ENCODE results near the gene CD48. TPM values are rescaled to one million over a fixed set of nuclear protein-coding genes. Genes with fewer than 3 reads are reported as not detected.

Gene CD48
- polyA plus RNA-seq, 3 donors, result 356 to 688 (median 363) TPM

GRCh38 chr1:160659566-160659965 is 52.1 kb downstream of the CD48 start:
- H3K4me3 Mint-ChIP-seq, result no peak overlapping the region
- intact Hi-C loops (cut with micrococcal nuclease), result loop anchor here in 1 of 2 donors (5.0 kb wide), 1 partner anchor 42 kb away; no protein-coding TSS in a partner anchor
- H4K20me1 ChIP-seq (ENCODE audit: insufficient read depth, low read length), result no peaks in the 10 kb centered on the region
- no peak overlapping the region for H3K27ac ChIP-seq (ENCODE audit: low read depth in 1 of 2, low read length in 2 of 2)
- H3K27me3 ChIP-seq (ENCODE audit: control insufficient read depth in 2 of 2, insufficient read depth in 2 of 2, low read length in 2 of 2), result no peaks in the 10 kb centered on the region
- peaks cover 0 to 5% of the 10 kb centered on the region in 2 donors for H3K36me3 Mint-ChIP-seq
- no peak for TF ChIP-seq CTCF (IDR thresholded peaks at IDR 0.05)
- H3K27ac Mint-ChIP-seq, result no peak overlapping the region
- no peaks in the 10 kb centered on the region for H3K36me3 ChIP-seq (replicated peaks in 1 of 2; ENCODE audit: control insufficient read depth in 1 of 2, insufficient read depth in 2 of 2, low read length in 2 of 2)
- H3K9me3 Mint-ChIP-seq, result peaks cover 0 to 3% (median 0%) of the 10 kb centered on the region in 7 donors
- DNase-seq, result no peak
- no peak overlapping the region for H2AFZ ChIP-seq (ENCODE audit: insufficient read depth, low read depth, low read length, poor library complexity, severe bottlenecking)
- no peaks in the 10 kb centered on the region for H3K79me2 ChIP-seq (ENCODE audit: insufficient read depth, low read length)
- H3K4me1 Mint-ChIP-seq, result peaks cover 54% of the 10 kb centered on the region
- no peak overlapping the region for H3K4me2 ChIP-seq (replicated peaks; ENCODE audit: extremely low read depth, low read length, poor library complexity, severe bottlenecking)
- peaks cover 45 to 54% of the 10 kb centered on the region in 2 donors for H3K4me1 ChIP-seq (ENCODE audit: control insufficient read depth in 1 of 2, insufficient read depth in 2 of 2, low read length in 2 of 2)
- no peak overlapping the region for H3K9ac ChIP-seq (ENCODE audit: insufficient read depth, low read length, poor library complexity, severe bottlenecking)
- H3K9me3 ChIP-seq (replicated peaks in 1 of 2; ENCODE audit: control insufficient read depth in 1 of 2, insufficient read depth in 1 of 2, low read length in 2 of 2), result no peaks in the 10 kb centered on the region
- no peaks in the 10 kb centered on the region for H3K27me3 Mint-ChIP-seq (ENCODE audit: low read depth in 3 of 3)
- H3K4me3 ChIP-seq (replicated peaks in 1 of 3; ENCODE audit: low read depth in 2 of 3, low read length in 3 of 3), result no peak overlapping the region
- no CpG with 5 or more reads among the region's 4 CpGs for WGBS (ENCODE audit: insufficient coverage)

GRCh38 chr1:160658814-160659193 is 52.8 kb downstream of the CD48 start:
- H3K4me3 Mint-ChIP-seq, result no peak overlapping the region
- H3K27ac ChIP-seq (ENCODE audit: low read depth in 1 of 2, low read length in 2 of 2), result peak overlapping the region in 1 of 2 donors; percentile 63
- H4K20me1 ChIP-seq (ENCODE audit: insufficient read depth, low read length), result no peaks in the 10 kb centered on the region
- H3K4me1 ChIP-seq (ENCODE audit: control insufficient read depth in 1 of 2, insufficient read depth in 2 of 2, low read length in 2 of 2), result peaks cover 37 to 46% of the 10 kb centered on the region in 2 donors
- TF ChIP-seq CTCF (IDR thresholded peaks at IDR 0.05), result no peak
- H3K27me3 Mint-ChIP-seq (ENCODE audit: low read depth in 3 of 3), result no peaks in the 10 kb centered on the region
- no peak for DNase-seq
- 90% methylated on average over 1 of the region's 2 CpGs for WGBS (ENCODE audit: insufficient coverage)
- H3K4me1 Mint-ChIP-seq, result peaks cover 49% of the 10 kb centered on the region
- peaks cover 0 to 3% (median 0%) of the 10 kb centered on the region in 7 donors for H3K9me3 Mint-ChIP-seq
- H3K9me3 ChIP-seq (replicated peaks in 1 of 2; ENCODE audit: control insufficient read depth in 1 of 2, insufficient read depth in 1 of 2, low read length in 2 of 2), result no peaks in the 10 kb centered on the region
- no peak overlapping the region for H3K4me2 ChIP-seq (replicated peaks; ENCODE audit: extremely low read depth, low read length, poor library complexity, severe bottlenecking)
- no peaks in the 10 kb centered on the region for H3K79me2 ChIP-seq (ENCODE audit: insufficient read depth, low read length)
- peaks cover 0 to 5% of the 10 kb centered on the region in 2 donors for H3K36me3 Mint-ChIP-seq
- H3K27ac Mint-ChIP-seq, result peak overlapping the region in 4 of 7 donors; percentile 44 to 87 (median 66)
- intact Hi-C loops (cut with micrococcal nuclease), result loop anchor here in 1 of 2 donors (5.0 kb wide), 1 partner anchor 42 kb away; no protein-coding TSS in a partner anchor
- H3K36me3 ChIP-seq (replicated peaks in 1 of 2; ENCODE audit: control insufficient read depth in 1 of 2, insufficient read depth in 2 of 2, low read length in 2 of 2), result no peaks in the 10 kb centered on the region
- H2AFZ ChIP-seq (ENCODE audit: insufficient read depth, low read depth, low read length, poor library complexity, severe bottlenecking), result no peak overlapping the region
- H3K4me3 ChIP-seq (replicated peaks in 1 of 3; ENCODE audit: low read depth in 2 of 3, low read length in 3 of 3), result no peak overlapping the region
- no peaks in the 10 kb centered on the region for H3K27me3 ChIP-seq (ENCODE audit: control insufficient read depth in 2 of 2, insufficient read depth in 2 of 2, low read length in 2 of 2)
- no peak overlapping the region for H3K9ac ChIP-seq (ENCODE audit: insufficient read depth, low read length, poor library complexity, severe bottlenecking)

Data from CD14-positive monocyte (primary cell).